ENCODE results near the gene ZNF335.

ZNF335 gene

DNA sequence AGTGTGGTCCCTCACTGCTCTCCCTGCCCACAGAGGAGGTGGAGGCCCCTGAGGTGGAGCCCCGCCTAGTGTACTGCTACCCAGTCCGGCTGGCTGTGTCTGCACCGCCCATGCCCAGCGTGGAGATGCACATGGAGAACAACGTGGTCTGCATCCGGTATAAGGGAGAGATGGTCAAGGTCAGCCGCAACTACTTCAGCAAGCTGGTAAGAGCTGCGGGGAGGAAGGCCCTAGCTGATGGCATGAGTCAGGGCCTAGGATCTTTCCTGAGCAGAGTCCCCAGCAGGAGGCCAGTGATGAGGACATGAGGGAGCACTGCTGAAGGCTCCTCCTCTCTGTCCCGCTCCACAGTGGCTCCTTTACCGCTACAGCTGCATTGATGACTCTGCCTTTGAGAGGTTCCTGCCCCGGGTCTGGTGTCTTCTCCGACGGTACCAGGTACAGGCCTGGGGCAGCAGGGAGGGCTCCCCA lies 26.3 kb downstream of the ZNF335 start:
- Mint-ChIP-seq H3K9me3 (no peaks in the 10 kb centered on the region), H3K27ac (no peak overlapping the region), H3K27me3 (no peaks in the 10 kb centered on the region), H3K4me3 (peak overlapping the region; percentile 44), H3K36me3 (peaks cover 29% of the 10 kb centered on the region), H3K4me1 (peaks cover 13% of the 10 kb centered on the region)
- no peak for DNase-seq (ENCODE audit: low spot score in 2 of 2)
- no peak for ATAC-seq (ENCODE audit: low read depth)

DNA sequence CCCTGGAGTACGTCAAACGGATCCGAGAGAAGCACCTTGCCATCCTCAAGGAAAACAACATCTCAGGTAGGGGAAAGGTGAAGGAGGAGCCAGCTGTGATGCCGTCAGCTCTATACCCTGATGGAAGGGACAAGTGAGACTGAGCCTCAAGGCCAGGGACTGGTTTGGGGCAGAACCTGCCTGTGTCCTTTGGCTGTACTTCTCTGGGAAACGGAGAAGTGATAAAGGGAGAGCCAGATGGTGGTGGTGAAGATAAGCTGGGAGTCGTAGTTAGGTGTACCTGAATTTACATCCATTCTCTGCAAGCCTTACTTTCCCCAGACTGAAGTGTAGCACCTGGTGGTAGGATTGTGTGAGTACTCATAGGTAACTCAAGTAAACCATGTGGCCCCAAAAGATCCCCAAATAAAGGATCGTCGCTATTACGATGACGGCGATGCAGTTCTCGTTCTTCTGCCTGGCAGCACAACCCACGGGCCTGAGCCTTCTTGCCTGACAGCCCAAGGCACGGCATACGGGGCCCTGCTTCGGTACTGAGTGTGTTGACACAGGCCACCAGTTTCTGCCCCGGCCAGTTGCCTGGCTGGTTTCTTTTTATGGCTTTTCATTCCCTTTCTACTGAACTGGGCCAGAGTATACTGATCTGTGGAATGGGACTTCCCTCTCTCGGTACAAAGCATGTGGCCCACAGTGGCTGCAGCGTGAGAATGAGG lies 26.9 kb downstream of the ZNF335 start:
- Mint-ChIP-seq H3K27me3 (no peaks in the 10 kb centered on the region), H3K4me3 (no peak overlapping the region), H3K27ac (no peak overlapping the region), H3K9me3 (no peaks in the 10 kb centered on the region), H3K36me3 (peaks cover 29% of the 10 kb centered on the region), H3K4me1 (peaks cover 13% of the 10 kb centered on the region)
- ATAC-seq (ENCODE audit: low read depth) (no peak), DNase-seq (ENCODE audit: low spot score in 2 of 2) (no peak)

DNA sequence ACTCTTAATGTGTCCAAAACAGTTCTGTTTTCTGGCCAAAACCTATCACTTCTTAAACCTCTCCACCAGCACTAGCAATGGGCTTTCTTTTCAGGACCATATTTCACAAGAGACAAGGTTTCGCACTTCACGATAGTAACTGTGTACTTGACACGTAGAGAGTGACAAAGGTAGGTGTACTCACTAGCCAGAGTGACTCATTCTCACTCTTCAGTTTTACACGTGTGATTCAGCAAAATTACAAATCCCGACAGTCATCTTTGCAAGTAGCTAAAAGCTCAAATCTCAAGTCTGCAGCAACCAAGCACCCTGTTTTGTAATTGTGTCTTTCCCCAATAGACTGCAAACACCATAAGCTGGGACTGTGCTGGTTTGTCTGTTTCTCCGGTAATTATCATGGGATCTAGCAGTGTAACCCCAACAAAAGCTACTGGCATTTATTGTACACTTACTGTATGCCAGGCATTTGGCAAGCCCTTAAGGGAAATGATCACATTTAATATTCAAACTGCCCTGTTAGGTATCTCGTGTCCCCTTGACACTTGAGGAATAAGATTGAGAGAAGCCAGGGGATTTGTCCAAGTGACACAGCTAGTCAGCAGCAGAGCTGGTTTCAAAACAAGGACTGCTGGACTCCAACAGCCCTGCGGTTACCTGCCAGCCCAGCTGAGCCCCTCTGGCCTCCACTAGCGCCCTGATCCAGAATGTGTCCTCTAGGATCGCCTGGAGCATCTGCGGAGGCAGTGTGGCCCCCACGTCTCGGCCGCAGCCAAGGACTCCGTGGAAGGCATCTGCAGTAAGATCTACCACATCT lies 27.6 kb downstream of the ZNF335 start:
- Mint-ChIP-seq H3K27me3 (no peaks in the 10 kb centered on the region), H3K4me3 (no peak overlapping the region), H3K36me3 (peaks cover 31% of the 10 kb centered on the region), H3K27ac (no peak overlapping the region), H3K9me3 (no peaks in the 10 kb centered on the region), H3K4me1 (peaks cover 14% of the 10 kb centered on the region)
- DNase-seq (ENCODE audit: low spot score in 2 of 2) (no peak), ATAC-seq (ENCODE audit: low read depth) (no peak)

DNA sequence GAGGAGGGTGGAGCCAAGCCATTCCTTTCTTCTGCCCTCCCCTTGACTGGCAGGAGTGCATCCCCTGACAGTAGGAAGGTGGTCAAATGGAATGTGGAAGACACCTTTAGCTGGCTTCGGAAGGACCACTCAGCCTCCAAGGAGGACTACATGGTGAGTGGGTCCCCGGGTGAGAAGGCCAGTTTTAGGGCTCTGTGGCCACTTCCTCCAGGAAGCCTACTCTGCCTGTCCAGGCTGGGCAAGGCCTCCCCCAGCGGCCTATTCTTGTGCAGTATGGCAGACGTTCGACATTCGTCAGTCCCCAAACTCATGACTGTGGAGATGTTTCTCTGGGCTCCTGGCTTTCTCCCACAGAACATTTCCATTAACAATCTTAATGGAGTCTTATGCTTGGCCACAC lies 28.4 kb downstream of the ZNF335 start:
- H3K27me3 Mint-ChIP-seq, result no peaks in the 10 kb centered on the region
- ATAC-seq (ENCODE audit: low read depth) (no peak), DNase-seq (ENCODE audit: low spot score in 2 of 2) (no peak)
- no peaks in the 10 kb centered on the region for H3K9me3 Mint-ChIP-seq
- H3K4me1 Mint-ChIP-seq, result peaks cover 9% of the 10 kb centered on the region
- H3K4me3 Mint-ChIP-seq, result no peak overlapping the region
- H3K36me3 Mint-ChIP-seq, result peaks cover 31% of the 10 kb centered on the region
- no peak overlapping the region for H3K27ac Mint-ChIP-seq

DNA sequence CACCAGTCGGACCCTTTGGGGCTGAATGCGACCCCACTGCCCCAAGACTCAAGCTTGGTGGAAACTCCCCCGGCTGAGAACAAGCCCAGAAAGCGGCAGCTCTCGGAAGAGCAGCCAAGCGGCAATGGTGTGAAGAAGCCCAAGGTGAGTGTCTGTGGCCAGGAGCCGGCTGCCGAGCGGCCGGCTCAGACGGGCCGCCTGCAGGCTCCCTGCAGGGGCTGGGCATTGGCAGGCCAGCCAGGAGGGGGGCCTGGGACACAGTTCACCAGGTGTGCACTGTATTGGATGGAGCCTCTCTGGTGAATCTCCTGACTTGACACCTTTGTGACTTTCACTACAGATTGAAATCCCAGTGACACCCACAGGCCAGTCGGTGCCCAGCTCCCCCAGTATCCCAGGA lies 31.5 kb downstream of the ZNF335 start:
- DNase-seq (ENCODE audit: low spot score in 2 of 2), result no peak
- Mint-ChIP-seq H3K9me3 (no peaks in the 10 kb centered on the region), H3K27me3 (no peaks in the 10 kb centered on the region), H3K4me1 (peaks cover 5% of the 10 kb centered on the region), H3K27ac (no peak overlapping the region), H3K36me3 (peaks cover 31% of the 10 kb centered on the region), H3K4me3 (no peak overlapping the region)
- ATAC-seq (ENCODE audit: low read depth), result no peak

DNA sequence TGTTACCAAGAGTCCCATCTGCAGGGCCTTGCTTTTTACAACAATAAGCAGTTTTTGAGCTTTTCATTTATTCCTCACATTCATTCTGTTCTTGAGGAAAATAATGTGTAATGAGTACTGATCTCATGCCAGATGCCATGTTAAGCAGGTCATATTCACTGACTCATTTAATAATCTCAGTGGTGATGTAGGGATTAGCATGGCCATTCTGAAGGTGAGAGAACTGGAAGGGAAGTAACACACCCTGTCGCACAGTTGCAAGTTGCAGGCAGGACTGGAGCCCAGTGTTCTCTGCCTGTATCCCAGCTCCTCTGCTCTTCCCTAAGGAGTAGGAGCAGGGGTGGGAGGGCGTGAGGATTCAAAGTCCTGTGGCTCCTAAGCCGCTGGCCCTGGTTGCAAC lies 31.9 kb downstream of the ZNF335 start:
- peaks cover 5% of the 10 kb centered on the region for H3K4me1 Mint-ChIP-seq
- ATAC-seq (ENCODE audit: low read depth), result no peak
- H3K27me3 Mint-ChIP-seq, result no peaks in the 10 kb centered on the region
- no peaks in the 10 kb centered on the region for H3K9me3 Mint-ChIP-seq
- H3K27ac Mint-ChIP-seq, result no peak overlapping the region
- H3K4me3 Mint-ChIP-seq, result no peak overlapping the region
- no peak for DNase-seq (ENCODE audit: low spot score in 2 of 2)
- H3K36me3 Mint-ChIP-seq, result peaks cover 31% of the 10 kb centered on the region

DNA sequence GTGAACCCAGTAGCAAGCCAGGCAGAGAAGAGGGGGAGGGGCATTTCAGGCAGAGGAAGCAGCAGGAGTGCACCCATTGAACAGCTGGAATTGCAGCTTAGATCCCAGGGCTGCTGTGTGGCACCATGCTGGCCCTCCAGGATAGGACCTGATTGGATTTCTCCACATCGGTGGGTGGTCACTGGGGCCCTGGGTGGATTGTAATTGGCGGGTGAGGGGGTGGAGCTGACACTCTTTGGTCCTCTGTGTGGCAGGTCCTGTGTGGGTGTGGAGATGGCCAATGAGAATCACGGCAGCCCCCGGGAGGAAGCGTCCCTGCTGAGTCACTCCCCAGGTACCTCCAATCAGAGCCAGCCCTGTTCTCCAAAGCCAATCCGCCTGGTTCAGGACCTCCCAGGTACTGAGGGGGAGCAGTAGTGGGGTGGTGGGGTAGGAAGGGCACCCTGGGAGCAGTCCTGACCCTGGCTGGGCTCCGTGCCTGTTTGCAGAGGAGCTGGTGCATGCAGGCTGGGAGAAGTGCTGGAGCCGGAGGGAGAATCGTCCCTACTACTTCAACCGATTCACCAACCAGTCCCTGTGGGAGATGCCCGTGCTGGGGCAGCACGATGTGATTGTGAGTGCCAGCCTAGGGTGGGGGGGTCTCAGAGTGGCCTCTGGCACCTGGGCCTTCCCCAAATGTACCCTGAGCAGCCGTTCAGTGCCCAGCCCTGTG lies 33.1 kb downstream of the ZNF335 start:
- Mint-ChIP-seq H3K27ac (no peak overlapping the region), H3K27me3 (no peaks in the 10 kb centered on the region), H3K4me1 (peaks cover 5% of the 10 kb centered on the region), H3K9me3 (no peaks in the 10 kb centered on the region), H3K36me3 (peaks cover 22% of the 10 kb centered on the region), H3K4me3 (no peak overlapping the region)
- ATAC-seq (ENCODE audit: low read depth) (no peak), DNase-seq (ENCODE audit: low spot score in 2 of 2) (no peak)

DNA sequence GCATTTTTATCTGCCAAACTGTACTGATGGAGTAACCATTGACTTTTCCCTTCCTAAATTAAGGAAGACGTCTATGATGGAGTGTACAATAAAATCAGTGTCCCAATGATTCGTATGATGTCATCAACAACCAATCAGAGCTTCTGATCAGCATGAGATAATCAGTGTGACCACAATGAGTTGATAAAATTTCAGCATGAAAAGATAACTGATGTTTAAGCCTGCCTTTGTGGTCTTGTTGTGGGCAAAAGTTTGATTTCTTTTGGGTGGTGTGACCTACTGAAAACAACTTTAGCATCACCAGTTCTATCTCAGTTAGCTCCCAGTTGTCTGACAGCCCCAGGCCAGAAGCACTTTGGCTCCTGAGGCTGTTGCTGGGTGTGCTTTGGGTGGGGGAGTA lies 34.2 kb downstream of the ZNF335 start:
- Mint-ChIP-seq H3K36me3 (peaks cover 17% of the 10 kb centered on the region), H3K4me1 (peaks cover 5% of the 10 kb centered on the region), H3K27me3 (no peaks in the 10 kb centered on the region), H3K9me3 (no peaks in the 10 kb centered on the region), H3K27ac (peak overlapping the region; percentile 32), H3K4me3 (no peak overlapping the region)
- no peak for ATAC-seq (ENCODE audit: low read depth)
- no peak for DNase-seq (ENCODE audit: low spot score in 2 of 2)

DNA sequence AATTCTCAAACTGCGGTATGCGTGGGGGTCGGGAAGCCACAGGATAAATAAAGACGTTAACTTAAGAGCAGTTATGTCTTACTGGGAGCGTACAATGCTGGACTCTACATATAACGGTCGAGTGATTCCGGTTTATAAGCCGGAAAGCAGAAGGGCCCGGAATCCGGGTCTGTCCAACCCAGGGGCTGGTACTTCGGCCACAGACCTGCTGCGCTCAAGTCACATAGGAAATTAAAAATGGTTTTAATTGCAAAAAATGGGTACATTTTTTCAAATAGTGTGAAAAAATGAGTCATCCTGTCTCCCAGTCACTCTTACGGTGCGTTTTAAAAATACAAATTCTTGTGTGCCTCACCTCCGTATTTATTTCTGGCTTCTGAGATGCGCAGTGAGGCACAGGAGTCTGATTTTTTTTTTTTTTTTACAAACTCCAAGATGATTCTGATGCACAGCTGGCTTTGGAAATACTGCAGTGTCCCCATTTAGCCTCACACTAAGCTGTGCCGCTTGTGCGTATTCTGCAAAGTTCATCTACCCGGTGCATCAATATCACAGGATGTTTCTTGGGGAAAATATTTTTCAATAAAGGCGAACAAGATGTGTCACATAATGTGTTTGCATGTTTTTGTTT lies 36.5 kb downstream of the ZNF335 start:
- H3K4me1 Mint-ChIP-seq, result peaks cover 5% of the 10 kb centered on the region
- H3K4me3 Mint-ChIP-seq, result peak overlapping the region; percentile 93
- no peak for DNase-seq (ENCODE audit: low spot score in 2 of 2)
- ATAC-seq (ENCODE audit: low read depth), result no peak
- peaks cover 17% of the 10 kb centered on the region for H3K36me3 Mint-ChIP-seq
- H3K27ac Mint-ChIP-seq, result peak overlapping the region; percentile 98
- H3K27me3 Mint-ChIP-seq, result no peaks in the 10 kb centered on the region
- H3K9me3 Mint-ChIP-seq, result no peaks in the 10 kb centered on the region

DNA sequence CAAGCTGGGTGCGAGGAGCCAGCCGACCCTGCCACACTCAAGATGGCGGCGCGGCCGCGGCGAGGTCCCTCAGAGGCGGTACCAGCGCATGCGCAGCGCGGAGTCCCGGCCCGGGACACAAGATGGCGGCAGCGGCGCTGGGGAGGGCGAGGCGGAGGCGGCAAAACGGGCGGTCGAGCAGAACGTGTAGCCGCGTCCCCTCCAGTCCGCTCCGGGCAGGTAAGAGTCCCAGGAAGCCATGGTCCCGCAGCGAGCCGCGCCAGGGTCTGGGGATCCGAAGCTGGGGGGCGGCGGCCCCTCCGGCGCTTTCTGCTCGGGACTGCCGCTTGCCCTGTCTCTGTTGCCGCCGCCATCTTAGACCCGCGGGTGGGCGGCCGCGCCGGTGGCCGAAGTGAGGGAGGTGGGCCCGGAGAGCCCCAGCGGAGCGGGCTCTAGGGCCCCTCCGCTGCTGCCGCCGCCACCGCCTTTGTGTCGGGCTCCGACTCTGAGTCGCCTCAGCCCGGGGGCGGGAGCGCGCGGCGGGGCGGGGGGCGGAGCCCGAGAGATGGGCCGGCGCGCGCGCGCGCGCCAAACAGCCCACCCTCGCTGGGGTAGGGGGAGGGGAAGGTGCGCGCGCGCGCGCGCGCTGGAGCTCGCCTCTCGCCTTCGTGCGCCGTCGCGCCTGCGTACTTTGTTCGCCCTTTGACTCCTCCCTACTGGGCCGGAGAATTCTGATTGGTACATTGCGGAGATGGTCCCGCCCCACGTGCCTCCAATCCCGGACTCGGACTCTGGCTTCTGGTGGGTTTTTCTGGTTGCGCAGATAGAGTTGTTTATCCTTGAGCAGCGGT lies 37.2 kb downstream of the ZNF335 start, which contains the start of gene PCIF1:
Gene PCIF1 (plus strand): TSS at position 98 of the 830 bp plus-strand sequence. CDS start 4,317 bp downstream, outside the sequence.
- H3K27me3 Mint-ChIP-seq, result no peaks in the 10 kb centered on the region
- ATAC-seq (ENCODE audit: low read depth) (peak; percentile 80), DNase-seq (ENCODE audit: low spot score in 2 of 2) (peak; percentile 98 to 99)
- peak within 1 kb of the TSS; percentile 98 for H3K27ac Mint-ChIP-seq
- peaks cover 17% of the 10 kb centered on the region for H3K36me3 Mint-ChIP-seq
- no peaks in the 10 kb centered on the region for H3K9me3 Mint-ChIP-seq
- peak within 1 kb of the TSS; percentile 97 for H3K4me3 Mint-ChIP-seq
- H3K4me1 Mint-ChIP-seq, result peaks cover 5% of the 10 kb centered on the region

DNA sequence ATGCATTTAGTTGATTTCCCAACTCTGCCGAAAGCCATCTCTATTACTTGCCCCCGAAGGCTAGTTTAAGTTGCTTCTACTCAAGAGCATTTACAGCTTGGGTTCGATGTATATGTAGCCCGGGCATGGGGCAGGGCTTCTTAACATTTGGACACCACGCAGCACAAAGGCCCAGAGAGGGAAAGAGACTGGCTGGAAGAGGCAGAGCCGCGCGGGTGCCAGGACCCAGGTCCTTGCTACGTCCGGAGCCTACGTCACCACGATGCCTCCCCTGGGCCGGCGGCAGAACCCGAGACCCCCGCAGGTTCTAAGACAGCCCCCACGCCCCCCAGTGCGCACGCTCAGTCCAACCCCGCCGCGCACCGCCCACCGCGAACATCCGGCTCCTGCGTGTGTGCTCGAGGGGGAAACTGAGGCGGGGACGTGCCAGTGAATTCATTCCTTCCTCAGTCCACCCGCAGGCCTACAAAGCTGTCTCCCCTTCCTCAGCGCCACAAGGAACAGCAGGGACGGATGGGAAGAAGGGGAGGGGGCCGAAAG lies 37.9 kb downstream of the ZNF335 start:
- peak in 1 of 2 donors; percentile 36 for DNase-seq (ENCODE audit: low spot score in 2 of 2)
- Mint-ChIP-seq H3K27ac (peak overlapping the region; percentile 98), H3K36me3 (peaks cover 11% of the 10 kb centered on the region), H3K4me1 (peaks cover 3% of the 10 kb centered on the region), H3K9me3 (no peaks in the 10 kb centered on the region), H3K4me3 (peak overlapping the region; percentile 97), H3K27me3 (no peaks in the 10 kb centered on the region)
- ATAC-seq (ENCODE audit: low read depth), result peak; percentile 2

DNA sequence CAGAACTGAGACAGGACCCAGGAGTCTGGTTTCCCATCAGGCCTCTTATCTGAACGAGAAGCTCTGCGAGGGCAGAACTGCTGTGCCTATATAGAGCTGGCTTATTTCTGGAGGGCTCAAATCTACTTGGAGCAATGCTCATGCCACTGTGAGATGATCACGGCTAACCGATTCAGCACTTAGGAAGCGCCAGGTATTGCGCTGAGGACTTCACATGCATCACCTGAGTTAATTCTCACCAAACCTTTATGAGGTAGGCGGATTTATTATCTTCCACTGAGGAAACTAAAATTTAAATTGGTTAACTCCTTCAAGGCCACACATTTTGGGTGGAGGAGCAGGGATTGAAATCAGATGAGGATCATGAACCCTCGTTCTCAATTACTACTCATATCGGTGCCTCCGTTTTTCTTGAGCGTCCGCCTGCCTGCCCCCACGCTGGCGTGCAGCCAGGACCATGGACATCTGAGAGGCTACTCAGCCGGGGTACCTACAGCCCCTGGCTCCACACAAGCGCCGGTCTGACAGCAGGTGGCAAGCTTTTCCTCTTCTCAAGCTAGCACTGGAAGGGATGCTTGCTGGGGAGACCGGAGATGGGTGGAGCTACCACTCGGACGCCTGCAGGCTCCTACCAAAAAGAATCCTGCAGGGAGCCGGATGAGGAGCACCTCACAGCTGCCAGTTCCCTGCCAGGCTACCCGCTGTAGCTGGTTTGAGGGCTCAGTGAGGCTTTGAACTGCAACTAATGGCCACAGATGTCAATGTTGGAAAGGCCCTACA lies 38.5 kb downstream of the ZNF335 start:
- H3K9me3 Mint-ChIP-seq, result no peaks in the 10 kb centered on the region
- H3K27ac Mint-ChIP-seq, result peak overlapping the region; percentile 98
- peak overlapping the region; percentile 97 for H3K4me3 Mint-ChIP-seq
- no peak for ATAC-seq (ENCODE audit: low read depth)
- peaks cover 6% of the 10 kb centered on the region for H3K36me3 Mint-ChIP-seq
- H3K27me3 Mint-ChIP-seq, result no peaks in the 10 kb centered on the region
- H3K4me1 Mint-ChIP-seq, result peaks cover 3% of the 10 kb centered on the region
- DNase-seq (ENCODE audit: low spot score in 2 of 2), result peak in 1 of 2 donors; percentile 34
